AG04450 (cell line): Measurements from ENCODE around the gene GSTA4. TPM values are rescaled to one million over a fixed set of nuclear protein-coding genes. Genes with fewer than 3 reads are reported as not detected.

ENCODE experiments used
- CTCF ChIA-PET: fragments of 300-600, 350-600 bp; formaldehyde crosslinking; extraction: SDS; loops from one replicate; lab custom pipeline; 2022; ENCODE audit warnings: antibody characterized with exemption, inconsistent platforms; lab: Charles Lee
- POLR2A ChIA-PET: fragments of 350-600 bp; formaldehyde crosslinking; extraction: SDS; loops from one replicate; lab custom pipeline; 2021; ENCODE audit warnings: antibody characterized with exemption, inconsistent platforms; lab: Yijun Ruan, JAX
- DNase-seq: peaks from one replicate; pipeline ENCODE4 v3.0.0-alpha.2; 2011; ENCODE audit warnings: low read depth, low spot score
- H3K27ac ChIP-seq: one replicate; pipeline ENCODE4 v1.5.1; 2012; ENCODE audit warnings: low read depth, low read length, control low read depth
- H3K27me3 ChIP-seq: one replicate; pipeline ENCODE4 v1.6.0; 2012; ENCODE audit warnings: low read length; ENCODE audit not compliant: control insufficient read depth, insufficient read depth
- H3K4me3 ChIP-seq: 2 replicates; pipeline ENCODE4 v1.5.1; 2011; ENCODE audit warnings: mild to moderate bottlenecking, low read depth, low read length, control low read depth
- H3K9me3 ChIP-seq: 2 replicates; pipeline ENCODE4 v1.5.1; 2012; ENCODE audit warnings: low read length; ENCODE audit not compliant: control insufficient read depth, insufficient read depth
- polyA plus RNA-seq: library from polyadenylated mRNA; depleted of rRNA; stranded (reverse); fragments of >200 nt; gene quantifications from 2 replicates; pipeline ENCODE4 v1.2.3, GENCODE V29; 2011; rRNA removed
- TF ChIP-seq, protein P1 (sequence below): IDR thresholded peaks from 2 replicates; pipeline ENCODE4 v1.5.1; 2011; ENCODE audit warnings: low read depth, low read length, control low read depth, inconsistent platforms

Gene GSTA4
- polyA plus RNA-seq, 1 experiment: 76.7 TPM

DNA sequence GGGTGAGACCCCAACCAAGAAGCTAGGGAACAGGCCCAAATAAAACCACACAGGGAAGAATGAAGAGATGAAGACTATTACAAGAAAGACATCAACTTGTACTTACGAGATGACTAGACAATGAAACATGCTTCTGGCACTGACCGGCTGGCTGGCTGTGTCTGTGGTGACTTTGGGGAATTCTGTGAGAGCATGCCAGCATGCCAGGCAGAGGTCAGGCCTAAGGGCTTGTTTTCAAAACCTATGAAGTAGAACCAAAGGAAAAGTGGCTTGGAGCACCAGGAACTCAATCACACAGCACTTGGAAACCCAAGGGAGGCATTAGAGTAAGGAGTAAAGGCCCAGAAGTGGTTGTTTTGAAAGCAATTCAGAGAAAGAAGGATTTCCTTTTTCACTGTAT lies 57.2 kb downstream of the GSTA4 start:
- no peak for DNase-seq
- ChIA-PET POLR2A (no interaction called here), CTCF (no interaction called here)
- no peak overlapping the region for H3K4me3 ChIP-seq
- TF ChIP-seq, protein P1, sequence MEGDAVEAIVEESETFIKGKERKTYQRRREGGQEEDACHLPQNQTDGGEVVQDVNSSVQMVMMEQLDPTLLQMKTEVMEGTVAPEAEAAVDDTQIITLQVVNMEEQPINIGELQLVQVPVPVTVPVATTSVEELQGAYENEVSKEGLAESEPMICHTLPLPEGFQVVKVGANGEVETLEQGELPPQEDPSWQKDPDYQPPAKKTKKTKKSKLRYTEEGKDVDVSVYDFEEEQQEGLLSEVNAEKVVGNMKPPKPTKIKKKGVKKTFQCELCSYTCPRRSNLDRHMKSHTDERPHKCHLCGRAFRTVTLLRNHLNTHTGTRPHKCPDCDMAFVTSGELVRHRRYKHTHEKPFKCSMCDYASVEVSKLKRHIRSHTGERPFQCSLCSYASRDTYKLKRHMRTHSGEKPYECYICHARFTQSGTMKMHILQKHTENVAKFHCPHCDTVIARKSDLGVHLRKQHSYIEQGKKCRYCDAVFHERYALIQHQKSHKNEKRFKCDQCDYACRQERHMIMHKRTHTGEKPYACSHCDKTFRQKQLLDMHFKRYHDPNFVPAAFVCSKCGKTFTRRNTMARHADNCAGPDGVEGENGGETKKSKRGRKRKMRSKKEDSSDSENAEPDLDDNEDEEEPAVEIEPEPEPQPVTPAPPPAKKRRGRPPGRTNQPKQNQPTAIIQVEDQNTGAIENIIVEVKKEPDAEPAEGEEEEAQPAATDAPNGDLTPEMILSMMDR: no peak
- H3K27ac ChIP-seq: no peak overlapping the region
- no peaks in the 10 kb centered on the region for H3K27me3 ChIP-seq
- no peaks in the 10 kb centered on the region for H3K9me3 ChIP-seq

DNA sequence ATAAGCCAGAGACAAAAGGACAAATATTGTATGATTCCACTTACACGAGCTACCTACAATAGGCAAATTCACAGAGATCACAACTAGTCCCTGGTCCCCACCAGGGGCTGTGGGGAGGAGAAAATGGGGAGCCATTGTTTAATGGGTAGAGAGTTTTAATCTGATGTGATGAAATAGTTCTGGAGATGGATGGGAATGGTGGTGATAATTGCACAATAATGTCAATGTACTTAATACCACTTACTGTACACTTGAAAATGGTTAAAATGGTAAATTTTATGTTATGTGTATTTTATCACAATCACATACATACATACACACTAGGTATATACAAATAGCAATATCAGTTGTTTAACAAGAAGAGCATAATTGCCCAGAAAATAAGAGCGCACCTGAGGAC lies 61.3 kb downstream of the GSTA4 start:
- TF ChIP-seq, protein P1: no peak
- Histone ChIP-seq H3K27ac (no peak overlapping the region), H3K27me3 (no peaks in the 10 kb centered on the region), H3K9me3 (no peaks in the 10 kb centered on the region), H3K4me3 (no peak overlapping the region)
- ChIA-PET CTCF (no interaction called here), POLR2A (no interaction called here)
- no peak for DNase-seq

DNA sequence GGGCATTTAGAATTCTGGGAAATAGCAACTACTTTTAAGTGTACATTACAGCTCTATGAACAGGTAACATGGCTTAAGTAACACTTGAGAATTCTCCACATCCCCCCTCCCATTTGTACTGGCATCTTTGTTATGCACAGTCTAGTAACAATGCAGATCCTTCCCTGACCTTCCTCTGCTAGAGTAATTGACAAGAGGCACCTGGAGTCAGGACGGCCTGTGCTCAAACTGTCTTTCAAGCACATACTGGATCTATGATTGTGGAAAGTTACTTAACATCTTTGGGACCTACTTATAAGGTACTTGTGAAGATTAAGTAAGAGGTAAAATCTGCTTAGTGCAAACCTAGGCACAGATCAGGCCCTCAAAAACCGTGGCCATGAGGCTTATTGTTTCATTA lies 63.7 kb downstream of the GSTA4 start:
- H3K4me3 ChIP-seq: no peak overlapping the region
- DNase-seq: no peak
- TF ChIP-seq, protein P1: no peak
- no peaks in the 10 kb centered on the region for H3K9me3 ChIP-seq
- no peak overlapping the region for H3K27ac ChIP-seq
- POLR2A ChIA-PET: no interaction called here
- CTCF ChIA-PET: interaction anchor here (0.6 kb wide), 1 partner anchor 1996 kb away, joined by 7 read pairs; no protein-coding TSS in a partner anchor
- no peaks in the 10 kb centered on the region for H3K27me3 ChIP-seq

DNA sequence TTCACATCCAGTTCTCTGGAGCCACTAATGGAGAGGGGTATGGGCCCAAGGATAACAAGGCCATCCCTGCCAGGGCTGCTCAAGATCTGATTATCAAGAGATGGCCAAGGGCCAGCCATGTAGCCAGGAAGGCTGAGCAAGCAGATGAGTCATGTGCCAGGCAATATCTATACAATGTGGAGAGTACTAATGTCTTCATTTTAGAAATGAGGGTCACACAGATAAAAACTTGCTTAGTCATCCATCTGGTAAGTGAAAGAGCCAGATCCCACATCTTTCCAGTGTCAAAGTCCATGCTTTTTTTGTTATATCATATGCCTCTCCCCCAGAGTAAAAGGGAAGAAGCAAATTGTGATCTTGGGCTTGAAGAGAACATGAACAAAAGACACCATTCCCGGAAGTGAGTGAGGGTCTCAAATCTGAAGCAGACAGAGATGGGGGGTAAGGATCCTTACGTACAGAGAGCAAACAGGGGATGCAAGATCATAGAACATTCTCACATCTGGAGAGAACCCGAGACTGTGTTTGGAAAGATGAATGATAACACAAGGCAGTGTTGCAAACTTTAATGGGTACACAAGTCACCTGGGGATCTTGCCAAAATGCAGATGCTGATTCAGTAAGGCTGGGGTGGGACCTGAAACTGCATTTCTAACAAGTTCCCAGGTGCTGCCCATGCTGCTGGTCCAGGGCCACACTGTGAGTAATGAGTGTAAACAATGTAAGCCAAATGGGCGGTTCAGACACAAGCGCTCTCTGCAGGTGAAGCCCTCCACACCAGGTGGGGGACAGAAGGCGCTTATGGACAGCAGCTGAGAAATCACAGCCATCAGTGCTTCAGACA lies 65.5 kb downstream of the GSTA4 start:
- H3K27ac ChIP-seq: peak overlapping the region; percentile 66
- POLR2A ChIA-PET: no interaction called here
- no peaks in the 10 kb centered on the region for H3K9me3 ChIP-seq
- peak; percentile 47 for DNase-seq
- CTCF ChIA-PET: no interaction called here
- H3K27me3 ChIP-seq: no peaks in the 10 kb centered on the region
- H3K4me3 ChIP-seq: no peak overlapping the region
- TF ChIP-seq, protein P1: no peak

Other genes starting within 250 kb of the GSTA4 start
- gene GSTA2, start 231.8 kb downstream of the GSTA4 start, polyA plus RNA-seq: not detected in 2 replicates
- gene GSTA1, start 191.5 kb downstream of the GSTA4 start, polyA plus RNA-seq: not detected in 2 replicates
- gene GSTA5, start 154.5 kb downstream of the GSTA4 start, polyA plus RNA-seq: not detected in 2 replicates
- gene GSTA3, start 85.6 kb downstream of the GSTA4 start, polyA plus RNA-seq: not detected in 2 replicates
- gene CILK1, start 66.5 kb upstream of the GSTA4 start, polyA plus RNA-seq: 13.3 and 17.7 TPM in 2 replicates
- gene FBXO9, start 70.1 kb upstream of the GSTA4 start, polyA plus RNA-seq: 74.0 and 90.2 TPM in 2 replicates
- gene GCM1, start 153.6 kb upstream of the GSTA4 start, polyA plus RNA-seq: not detected in 2 replicates